HTR-8/SVneo (cell line): ENCODE data around the gene NPAS1.
"Not testable (repeated sequence)": the region's sequence is repeated elsewhere in the genome, so short reads cannot be mapped to it uniquely, and the experiment has no call there.

Experiments used
- DNase-seq: peaks from one replicate; pipeline ENCODE4 v3.0.0; 2011; ENCODE audit warnings: low spot score, mixed read lengths; ENCODE audit not compliant: insufficient read length
- FAIRE-seq: peaks from 2 replicates; lab custom pipeline; 2011; peaks lifted over from hg19 to GRCh38; lab: Jason Lieb, UNC

NPAS1 gene

GRCh38 chr19:47039239-47039874, 19.7 kb downstream of the NPAS1 start:
- no peak for FAIRE-seq
- no peak for DNase-seq

GRCh38 chr19:47040869-47041268, 21.2 kb downstream of the NPAS1 start:
- DNase-seq (no peak), FAIRE-seq (no peak)

GRCh38 chr19:47044946-47045866, 25.6 kb downstream of the NPAS1 start:
- FAIRE-seq, result no peak

GRCh38 chr19:47045867-47046470, 26.3 kb downstream of the NPAS1 start:
- FAIRE-seq (no peak), DNase-seq (no peak)

More at GRCh38 chr19:47044946-47045866, 25.6 kb downstream of the NPAS1 start:
- DNase-seq, result no peak

- FAIRE-seq (no peak), DNase-seq (no peak)
These were observed 27.7 kb downstream of the NPAS1 start for GRCh38 chr19:47047272-47047762.

- peak; percentile 9 for FAIRE-seq
- peak; percentile 96 for DNase-seq
These were observed 28.2 kb downstream of the NPAS1 start for GRCh38 chr19:47047763-47048405.

- FAIRE-seq, result no peak
- DNase-seq, result peak; percentile 49
These were observed 29.7 kb downstream of the NPAS1 start for GRCh38 chr19:47049307-47049700.

GRCh38 chr19:47050562-47050961, 30.9 kb downstream of the NPAS1 start:
- DNase-seq, FAIRE-seq: not testable (repeated sequence)

- FAIRE-seq (no peak), DNase-seq (no peak)
These were observed 36.8 kb downstream of the NPAS1 start for GRCh38 chr19:47056411-47056810.

GRCh38 chr19:47057328-47057727, 37.7 kb downstream of the NPAS1 start:
- DNase-seq (peak; percentile 59), FAIRE-seq (no peak)

GRCh38 chr19:47058621-47059022, 39.0 kb downstream of the NPAS1 start:
- DNase-seq, result no peak
- FAIRE-seq, result no peak

GRCh38 chr19:47063874-47064273, 44.2 kb downstream of the NPAS1 start:
- no peak for FAIRE-seq
- no peak for DNase-seq

- FAIRE-seq, result no peak
These were observed 45.6 kb downstream of the NPAS1 start for GRCh38 chr19:47065242-47065641.

GRCh38 chr19:47066376-47067214, 47.0 kb downstream of the NPAS1 start:
- FAIRE-seq (no peak), DNase-seq (no peak)

More at GRCh38 chr19:47065242-47065641, 45.6 kb downstream of the NPAS1 start:
- no peak for DNase-seq

- DNase-seq, result no peak
- no peak for FAIRE-seq
These were observed 47.7 kb downstream of the NPAS1 start for GRCh38 chr19:47067215-47067847.

GRCh38 chr19:47068246-47068645, 48.6 kb downstream of the NPAS1 start:
- FAIRE-seq, result no peak
- no peak for DNase-seq

GRCh38 chr19:47068876-47069406, 49.3 kb downstream of the NPAS1 start:
- FAIRE-seq, result no peak
- DNase-seq, result no peak

- no peak for FAIRE-seq
These were observed 50.2 kb downstream of the NPAS1 start for GRCh38 chr19:47069795-47070194.

GRCh38 chr19:47070756-47071155, 51.1 kb downstream of the NPAS1 start:
- no peak for DNase-seq
- FAIRE-seq, result no peak

More at GRCh38 chr19:47069795-47070194, 50.2 kb downstream of the NPAS1 start:
- no peak for DNase-seq
